Measurements from ENCODE around the gene RNF207. TPM values are rescaled to one million over a fixed set of nuclear protein-coding genes. Genes with fewer than 3 reads are reported as not detected.

The RNF207 gene
- total and polyA plus RNA-seq, 5 donors: 33.7 to 97.4 (median 55.2) TPM

- H3K27me3 ChIP-seq (ENCODE audit: control insufficient read depth, insufficient read depth): no peaks in the 10 kb centered on the region
- no peak for ATAC-seq
These were observed 45.3 kb downstream of the RNF207 start for GRCh38 chr1:6251233-6251632.

DNA sequence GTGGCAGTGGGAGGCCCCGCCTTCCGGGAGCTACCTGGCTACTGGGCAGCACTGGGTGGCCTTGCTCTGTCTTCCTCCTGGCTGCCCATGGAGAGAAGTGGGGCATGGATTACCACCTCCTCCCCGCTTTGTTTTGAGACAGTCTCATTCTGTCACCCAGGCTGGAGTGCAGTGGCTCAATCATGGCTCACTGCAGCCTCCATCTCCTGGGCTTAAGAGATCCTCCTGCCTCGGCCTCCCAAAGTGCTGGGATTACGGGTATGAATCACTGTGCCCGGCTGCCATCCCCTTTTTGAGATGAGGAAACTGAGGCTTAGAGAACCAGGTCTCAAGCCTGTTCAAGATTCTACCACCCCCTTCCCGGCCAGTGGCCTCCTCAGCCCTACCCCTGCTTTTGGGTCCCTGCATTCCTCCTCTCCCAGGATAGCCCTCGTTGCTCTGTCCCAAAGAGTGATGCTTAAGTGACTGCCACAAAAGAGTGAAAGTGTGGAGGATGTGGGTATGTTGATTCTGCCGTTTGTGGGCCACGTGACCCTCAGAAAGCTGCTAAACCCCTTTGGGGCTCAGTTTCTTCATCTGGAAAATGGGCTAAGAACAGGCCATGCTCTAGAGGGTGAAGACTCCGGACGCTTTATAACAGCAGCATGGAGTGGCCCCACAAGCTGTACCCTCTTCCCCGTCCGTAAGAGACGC, 45.9 kb downstream of the RNF207 start:
- Histone ChIP-seq H3K4me3 (ENCODE audit: low read length) (no peak overlapping the region), H3K4me1 (ENCODE audit: control insufficient read depth, insufficient read depth, low read length) (no peaks in the 10 kb centered on the region), H3K27me3 (ENCODE audit: control insufficient read depth, insufficient read depth) (no peaks in the 10 kb centered on the region), H3K27ac (ENCODE audit: low read length) (no peak overlapping the region), H3K9me3 (ENCODE audit: control insufficient read depth, low read length) (no peaks in the 10 kb centered on the region)
- intact Hi-C loops (cut with DNase I): loop anchor here in 1 of 4 donors (2.0 kb wide), 1 partner anchor 91 kb away; no protein-coding TSS in a partner anchor
- 80% methylated on average over 15 of the region's 15 CpGs for WGBS
- DNase-seq (peak in 2 of 3 donors; percentile 7 to 21), ATAC-seq (no peak)

More at GRCh38 chr1:6251233-6251632, 45.3 kb downstream of the RNF207 start:
- Histone ChIP-seq H3K4me3 (ENCODE audit: low read length) (no peak overlapping the region), H3K9me3 (ENCODE audit: control insufficient read depth, low read length) (no peaks in the 10 kb centered on the region), H3K4me1 (ENCODE audit: control insufficient read depth, insufficient read depth, low read length) (no peaks in the 10 kb centered on the region), H3K27ac (ENCODE audit: low read length) (no peak overlapping the region)
- intact Hi-C loops (cut with DNase I): loop anchor here in 1 of 4 donors (2.0 kb wide), 1 partner anchor 92 kb away; no protein-coding TSS in a partner anchor
- WGBS: 85% methylated on average over 19 of the region's 19 CpGs
- peak in 2 of 3 donors; percentile 33 to 52 for DNase-seq

- H3K4me1 ChIP-seq (ENCODE audit: control insufficient read depth, insufficient read depth, low read length): no peaks in the 10 kb centered on the region
- no peak overlapping the region for H3K27ac ChIP-seq (ENCODE audit: low read length)
- H3K9me3 ChIP-seq (ENCODE audit: control insufficient read depth, low read length): no peaks in the 10 kb centered on the region
- no peak for ATAC-seq
- 83% methylated on average over 4 of the region's 4 CpGs for whole genome bisulfite sequencing
- DNase-seq: peak in 2 of 3 donors; percentile 31
- no peak overlapping the region for H3K4me3 ChIP-seq (ENCODE audit: low read length)
- H3K27me3 ChIP-seq (ENCODE audit: control insufficient read depth, insufficient read depth): no peaks in the 10 kb centered on the region
- intact Hi-C loops (cut with DNase I): no loop called here
These were observed 46.4 kb downstream of the RNF207 start for GRCh38 chr1:6252374-6252710.

DNA sequence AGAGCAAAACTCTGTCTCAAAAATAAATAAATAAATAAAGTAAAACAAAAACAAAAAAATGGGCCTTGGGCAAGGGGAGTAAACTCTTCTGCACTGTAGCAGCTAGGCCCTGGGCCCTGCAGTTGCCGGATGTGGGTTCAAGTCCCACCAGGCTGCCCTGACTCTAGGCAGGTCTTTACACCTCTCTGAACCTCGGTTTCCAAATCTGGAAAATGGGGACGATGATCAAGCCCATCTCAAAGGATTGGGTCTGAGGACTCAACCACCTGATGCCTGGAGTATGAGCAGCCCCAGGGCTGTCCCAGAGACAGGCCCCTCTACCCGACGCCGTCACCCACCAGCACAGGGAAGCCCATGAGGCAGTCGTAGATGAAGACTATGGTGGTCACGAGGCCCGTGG, 47.5 kb downstream of the RNF207 start:
- H3K9me3 ChIP-seq (ENCODE audit: control insufficient read depth, low read length): no peaks in the 10 kb centered on the region
- H3K4me1 ChIP-seq (ENCODE audit: control insufficient read depth, insufficient read depth, low read length): no peaks in the 10 kb centered on the region
- WGBS: 93% methylated on average over 9 of the region's 9 CpGs
- DNase-seq (peak in 1 of 3 donors; percentile 19), ATAC-seq (no peak)
- intact Hi-C loops (cut with DNase I): no loop called here
- H3K27ac ChIP-seq (ENCODE audit: low read length): no peak overlapping the region
- H3K27me3 ChIP-seq (ENCODE audit: control insufficient read depth, insufficient read depth): no peaks in the 10 kb centered on the region
- H3K4me3 ChIP-seq (ENCODE audit: low read length): no peak overlapping the region

- Histone ChIP-seq H3K4me3 (ENCODE audit: low read length) (no peak overlapping the region), H3K27ac (ENCODE audit: low read length) (no peak overlapping the region), H3K27me3 (ENCODE audit: control insufficient read depth, insufficient read depth) (no peaks in the 10 kb centered on the region), H3K9me3 (ENCODE audit: control insufficient read depth, low read length) (no peaks in the 10 kb centered on the region), H3K4me1 (ENCODE audit: control insufficient read depth, insufficient read depth, low read length) (no peaks in the 10 kb centered on the region)
- WGBS: 89% methylated on average over 16 of the region's 16 CpGs
- DNase-seq (peak in 1 of 3 donors; percentile 47), ATAC-seq (no peak)
- intact Hi-C loops (cut with DNase I): no loop called here
These were observed 48.8 kb downstream of the RNF207 start for GRCh38 chr1:6254691-6255090.

DNA sequence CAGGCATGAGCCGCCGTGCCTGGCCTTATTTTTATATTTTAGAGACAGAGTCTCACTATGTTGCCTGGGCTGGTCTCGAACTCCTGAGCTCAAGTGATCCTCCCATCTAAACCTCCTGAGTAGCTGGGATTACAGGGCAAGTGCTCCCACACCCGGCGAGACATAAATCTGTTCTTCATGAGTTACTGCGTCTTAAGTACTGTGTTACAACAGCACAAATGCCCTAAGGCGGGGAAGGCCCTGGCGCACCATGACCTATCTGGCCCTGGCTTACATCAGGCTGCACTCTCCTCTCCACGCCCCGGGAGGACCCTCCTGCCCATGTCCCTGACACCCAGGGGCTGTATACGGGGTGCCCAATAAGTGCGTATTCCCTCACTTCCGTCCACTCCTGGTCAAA, 50.7 kb downstream of the RNF207 start:
- intact Hi-C loops (cut with DNase I): no loop called here
- Histone ChIP-seq H3K4me1 (ENCODE audit: control insufficient read depth, insufficient read depth, low read length) (no peaks in the 10 kb centered on the region), H3K27me3 (ENCODE audit: control insufficient read depth, insufficient read depth) (no peaks in the 10 kb centered on the region), H3K9me3 (ENCODE audit: control insufficient read depth, low read length) (no peaks in the 10 kb centered on the region), H3K27ac (ENCODE audit: low read length) (no peak overlapping the region), H3K4me3 (ENCODE audit: low read length) (no peak overlapping the region)
- WGBS: 91% methylated on average over 13 of the region's 13 CpGs
- DNase-seq (peak in 1 of 3 donors; percentile 48), ATAC-seq (no peak)

- H3K27ac ChIP-seq (ENCODE audit: low read length): no peak overlapping the region
- H3K4me3 ChIP-seq (ENCODE audit: low read length): no peak overlapping the region
- intact Hi-C loops (cut with DNase I): no loop called here
- H3K4me1 ChIP-seq (ENCODE audit: control insufficient read depth, insufficient read depth, low read length): no peaks in the 10 kb centered on the region
- no peak for ATAC-seq
- no peaks in the 10 kb centered on the region for H3K27me3 ChIP-seq (ENCODE audit: control insufficient read depth, insufficient read depth)
- 92% methylated on average over 8 of the region's 8 CpGs for WGBS
- no peaks in the 10 kb centered on the region for H3K9me3 ChIP-seq (ENCODE audit: control insufficient read depth, low read length)
- DNase-seq: no peak
These were observed 51.7 kb downstream of the RNF207 start for GRCh38 chr1:6257541-6258069.

- peak in 1 of 3 donors; percentile 49 for DNase-seq
- Histone ChIP-seq H3K4me3 (ENCODE audit: low read length) (no peak overlapping the region), H3K4me1 (ENCODE audit: control insufficient read depth, insufficient read depth, low read length) (no peaks in the 10 kb centered on the region), H3K27me3 (ENCODE audit: control insufficient read depth, insufficient read depth) (no peaks in the 10 kb centered on the region), H3K9me3 (ENCODE audit: control insufficient read depth, low read length) (no peaks in the 10 kb centered on the region), H3K27ac (ENCODE audit: low read length) (no peak overlapping the region)
- ATAC-seq: no peak
- intact Hi-C loops (cut with DNase I): no loop called here
- 80% methylated on average over 10 of the region's 10 CpGs for WGBS
These were observed 52.8 kb downstream of the RNF207 start for GRCh38 chr1:6258675-6259074.

GRCh38 chr1:6259491-6260362, 53.8 kb downstream of the RNF207 start:
- Histone ChIP-seq H3K4me3 (ENCODE audit: low read length) (peak overlapping the region; percentile 64), H3K27ac (ENCODE audit: low read length) (no peak overlapping the region), H3K9me3 (ENCODE audit: control insufficient read depth, low read length) (no peaks in the 10 kb centered on the region), H3K27me3 (ENCODE audit: control insufficient read depth, insufficient read depth) (no peaks in the 10 kb centered on the region), H3K4me1 (ENCODE audit: control insufficient read depth, insufficient read depth, low read length) (no peaks in the 10 kb centered on the region)
- peak; percentile 81 to 83 for ATAC-seq
- 9% methylated on average over 45 of the region's 46 CpGs for WGBS
- intact Hi-C loops (cut with DNase I): no loop called here
- DNase-seq: peak; percentile 90 to 97 (median 94)

DNA sequence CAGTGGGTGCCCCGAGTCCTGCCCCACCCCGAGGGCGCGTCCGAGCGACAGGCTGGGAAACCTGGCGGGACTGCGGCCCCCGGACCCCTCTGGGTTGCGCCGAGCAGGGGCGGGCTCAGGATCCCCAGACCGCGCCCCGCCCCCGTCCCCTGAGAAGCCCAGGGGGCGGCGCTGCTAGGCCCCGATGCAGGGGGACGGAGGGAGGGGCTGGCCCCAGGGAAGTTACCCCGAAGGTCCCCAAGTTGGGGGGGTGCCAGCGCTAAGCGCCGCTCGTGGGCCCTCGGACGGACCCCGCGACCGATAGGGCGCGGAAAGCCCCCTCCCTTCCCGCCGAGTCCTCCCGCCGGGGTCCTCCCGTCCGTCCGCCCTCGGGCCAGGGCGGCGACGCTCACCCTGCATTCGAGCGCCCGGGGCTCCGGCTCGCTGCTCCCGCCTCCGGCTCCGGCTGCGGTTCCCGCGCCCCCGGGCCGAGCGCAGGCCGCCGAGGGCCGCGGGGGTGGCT, 54.6 kb downstream of the RNF207 start:
- intact Hi-C loops (cut with DNase I): no loop called here
- WGBS: 2% methylated on average over 61 of the region's 61 CpGs
- Histone ChIP-seq H3K27ac (ENCODE audit: low read length) (no peak overlapping the region), H3K9me3 (ENCODE audit: control insufficient read depth, low read length) (no peaks in the 10 kb centered on the region), H3K4me1 (ENCODE audit: control insufficient read depth, insufficient read depth, low read length) (no peaks in the 10 kb centered on the region), H3K27me3 (ENCODE audit: control insufficient read depth, insufficient read depth) (no peaks in the 10 kb centered on the region), H3K4me3 (ENCODE audit: low read length) (peak overlapping the region; percentile 64)
- peak; percentile 19 to 29 for ATAC-seq
- peak; percentile 54 to 81 (median 81) for DNase-seq

Measured in right cardiac atrium (tissue), 5 donors.